Adrenal gland (tissue), 12 donors: ENCODE data around the gene VPS36. TPM values are rescaled to one million over a fixed set of nuclear protein-coding genes. Genes with fewer than 3 reads are reported as not detected.
"Not testable (repeated sequence)": the region's sequence is repeated elsewhere in the genome, so short reads cannot be mapped to it uniquely, and the experiment has no call there.

Experiments used
- DNase-seq, 7 donors: peaks; one replicate each; pipeline ENCODE4 v3.0.0-alpha.2; 2019 to 2020
- H3K27ac ChIP-seq, 5 donors: fragments of 200-600 bp; sonication (generic) in 4 of 5; 1 replicate in 3 of 5; 2 replicates in 2 of 5; pipeline versions ENCODE4 v1.5.1 to v1.8.0; 2016 to 2020; ENCODE audit warnings: mild to moderate bottlenecking in 1 of 5
- H3K27me3 ChIP-seq: fragments of 200-600 bp; 2 replicates; pipeline ENCODE4 v1.8.0; 2021
- H3K36me3 ChIP-seq, 2 donors: fragments of 200-600 bp; replicated peaks in 1 of 2; 1 replicate in 1 of 2; 2 replicates in 1 of 2; pipeline versions ENCODE4 v1.5.1 to v1.8.0; 2018 to 2022
- H3K4me1 ChIP-seq, 2 donors: fragments of 200-600 bp; replicated peaks in 1 of 2; 1 replicate in 1 of 2; 2 replicates in 1 of 2; pipeline versions ENCODE4 v1.5.1 to v1.8.0; 2018 to 2021
- H3K4me3 ChIP-seq, 4 donors: fragments of 200-600 bp; sonication (generic) in 3 of 4; one replicate each; pipeline ENCODE4 v1.5.1; 2016 to 2018
- H3K9me3 ChIP-seq, 3 donors: fragments of 200-600 bp; sonication (generic) in 1 of 3; replicated peaks in 1 of 3; 1 replicate in 2 of 3; 2 replicates in 1 of 3; pipeline versions ENCODE4 v1.5.1 to v1.8.0; 2016 to 2021
- POLR2A ChIP-seq, 2 donors: fragments of 450-650 bp; IDR thresholded peaks; one replicate each; pipeline ENCODE4 v1.6.1; 2017; ENCODE audit warnings: antibody characterized with exemption in 2 of 2, mild to moderate bottlenecking in 2 of 2, moderate library complexity in 1 of 2
- WGBS, 4 donors: extraction: QIAGEN DNeasy Blood & Tissue Kit in 2 of 4; methylation state at CpG; one replicate each; pipeline versions ENCODE4 v1.1.5 to v1.1.7; 2013 to 2017; 5-methylcytosine and 5-hydroxymethylcytosine counted together
- intact Hi-C, 2 donors: fragments of 100-400 bp; cut with DNase I; formaldehyde crosslinking; loops; one replicate each; pipeline versions ENCODE4 v1.14.1 to v1.15.0; 2022 to 2023
- polyA plus RNA-seq, 3 donors: library from polyadenylated mRNA; stranded (reverse); fragments of 200-250 nt in 2 of 3; fragments of 350-450 nt in 1 of 3; fragmentation: Illumina TruSeq in 1 of 3; extraction: RNeasy Lipid Tissue Mini Kit (QIAGEN cat#74804) in 1 of 3; gene quantifications; one replicate each; pipeline ENCODE4 v1.2.3, GENCODE V29; 2013 to 2014
- small RNA-seq, 2 donors: library from RNA; depleted of rRNA; stranded (forward); fragments of <200 nt; gene quantifications; one replicate each; pipeline ENCODE3, GENCODE V24; 2016
- total RNA-seq, 9 donors: library from RNA; depleted of rRNA in 4 of 9; stranded (reverse); fragments of >200 nt in 4 of 9; fragments of 120-200 nt in 1 of 9; fragmentation: NEBNext Ultra II Directional in 1 of 9; extraction: Animal tissue kit (Norgen Biotek cat#: 25700) in 1 of 9; gene quantifications; one replicate each; pipeline versions ENCODE4 v1.1.0 to v1.2.4, GENCODE V29; 2013 to 2023
- TF ChIP-seq, protein P1 (sequence below), 6 experiments: fragments of 450-650 bp in 4 of 6; fragments of 200-600 bp in 2 of 6; sonication (generic) in 1 of 6; IDR thresholded peaks; 1 replicate in 5 of 6; 2 replicates in 1 of 6; pipeline versions ENCODE4 v1.5.1 to v1.8.0; 2016 to 2021; ENCODE audit warnings: antibody characterized with exemption in 6 of 6, mild to moderate bottlenecking in 2 of 6, moderate library complexity in 1 of 6
- donor health status: healthy with polysubstance abuse.
- donor health status: Bipolar disorder and iron deficiency.
- donor health status: DM: yes; HTN: yes; CAD: no.
- donor health status: DM: no; HTN: no; CAD: no.
- donor health status: DM: no; HTN: no; CAD: no.
- donor health status: DM: yes; HTN: yes; CAD: no.

VPS36 gene
- total and polyA plus RNA-seq, 12 donors, result 12.6 to 54.7 (median 29.8) TPM

DNA sequence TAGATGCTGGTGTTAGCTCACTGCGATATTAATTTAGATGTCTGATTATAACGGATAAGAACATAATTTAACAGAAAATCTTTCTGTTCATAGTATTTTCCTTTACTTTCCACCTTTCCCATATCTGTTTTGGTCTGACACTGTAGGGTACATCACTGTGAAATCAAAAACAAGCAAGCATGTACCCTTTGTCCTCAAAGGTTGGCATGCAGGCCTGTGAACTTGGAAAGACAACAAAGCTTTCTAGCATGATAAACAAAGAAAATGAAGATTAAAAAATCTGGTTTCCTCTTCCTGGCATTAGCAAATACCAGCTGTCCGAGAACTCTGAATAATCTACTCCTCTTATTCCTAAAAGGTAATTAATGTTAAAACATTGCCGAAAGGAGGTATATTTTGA, 76.0 kb downstream of the VPS36 start:
- Histone ChIP-seq H3K36me3 (no peaks in the 10 kb centered on the region), H3K27me3 (no peaks in the 10 kb centered on the region), H3K4me1 (peaks cover 0 to 5% of the 10 kb centered on the region in 2 donors), H3K4me3 (no peak overlapping the region), H3K9me3 (no peaks in the 10 kb centered on the region), H3K27ac (no peak overlapping the region)
- intact Hi-C loops, result no loop called here
- WGBS, 4 donors, result 47 to 67% (median 56%) methylated on average over 4 of the region's 4 CpGs
- TF ChIP-seq, protein P1, sequence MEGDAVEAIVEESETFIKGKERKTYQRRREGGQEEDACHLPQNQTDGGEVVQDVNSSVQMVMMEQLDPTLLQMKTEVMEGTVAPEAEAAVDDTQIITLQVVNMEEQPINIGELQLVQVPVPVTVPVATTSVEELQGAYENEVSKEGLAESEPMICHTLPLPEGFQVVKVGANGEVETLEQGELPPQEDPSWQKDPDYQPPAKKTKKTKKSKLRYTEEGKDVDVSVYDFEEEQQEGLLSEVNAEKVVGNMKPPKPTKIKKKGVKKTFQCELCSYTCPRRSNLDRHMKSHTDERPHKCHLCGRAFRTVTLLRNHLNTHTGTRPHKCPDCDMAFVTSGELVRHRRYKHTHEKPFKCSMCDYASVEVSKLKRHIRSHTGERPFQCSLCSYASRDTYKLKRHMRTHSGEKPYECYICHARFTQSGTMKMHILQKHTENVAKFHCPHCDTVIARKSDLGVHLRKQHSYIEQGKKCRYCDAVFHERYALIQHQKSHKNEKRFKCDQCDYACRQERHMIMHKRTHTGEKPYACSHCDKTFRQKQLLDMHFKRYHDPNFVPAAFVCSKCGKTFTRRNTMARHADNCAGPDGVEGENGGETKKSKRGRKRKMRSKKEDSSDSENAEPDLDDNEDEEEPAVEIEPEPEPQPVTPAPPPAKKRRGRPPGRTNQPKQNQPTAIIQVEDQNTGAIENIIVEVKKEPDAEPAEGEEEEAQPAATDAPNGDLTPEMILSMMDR (IDR thresholded peaks at IDR 0.05), result no peak
- TF ChIP-seq POLR2A (IDR thresholded peaks at IDR 0.05), result no peak
- DNase-seq, result no peak

DNA sequence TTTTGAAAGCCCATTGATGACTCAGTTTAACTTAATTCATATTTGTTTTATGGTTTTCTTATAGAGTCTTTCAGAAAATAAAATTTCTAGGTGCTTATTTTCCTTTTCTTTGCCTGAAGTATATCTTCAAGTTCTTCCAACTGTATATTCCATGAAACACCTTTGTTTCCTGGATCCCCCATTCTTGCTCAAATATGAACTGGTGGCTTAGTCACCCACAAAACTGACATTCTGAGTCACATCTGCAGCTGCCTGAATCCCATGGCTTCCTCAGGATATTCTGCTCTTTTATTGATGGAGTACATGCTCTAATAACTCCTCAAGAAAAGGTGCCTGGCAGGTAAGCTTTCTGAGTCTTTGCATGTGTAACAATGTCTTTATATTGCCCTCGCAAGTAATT, 77.2 kb downstream of the VPS36 start:
- H3K9me3 ChIP-seq, DNase-seq, H3K27me3 ChIP-seq, intact Hi-C loops, H3K27ac ChIP-seq, H3K4me3 ChIP-seq, H3K4me1 ChIP-seq, H3K36me3 ChIP-seq: not testable (repeated sequence)
- 91 to 100% (median 100%) methylated on average over 1 of the region's 1 CpG for WGBS, 4 donors

DNA sequence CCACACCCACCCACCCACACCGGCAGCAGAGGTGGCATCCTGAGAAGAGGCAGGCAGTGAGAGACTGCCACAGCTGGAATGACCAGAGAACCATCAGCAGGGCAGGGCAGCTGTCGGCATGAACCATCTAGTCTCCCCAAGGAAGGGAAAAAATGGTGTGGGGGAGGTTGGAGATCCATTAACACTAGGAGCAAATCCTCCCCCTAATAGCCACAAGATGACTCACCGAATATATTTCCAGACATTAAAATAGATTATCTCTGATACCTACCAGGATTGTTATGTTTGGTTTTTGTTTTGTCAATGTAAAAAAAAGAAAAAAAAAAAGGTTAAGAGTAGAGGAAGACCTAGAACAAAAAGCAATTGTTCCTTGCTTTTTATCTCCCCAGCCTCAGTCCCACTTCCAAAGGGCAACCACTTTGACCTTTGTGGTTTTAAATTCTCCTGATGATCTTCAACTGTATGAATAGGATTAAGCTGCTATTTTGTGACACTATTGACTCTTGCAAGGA, 78.6 kb downstream of the VPS36 start:
- intact Hi-C loops, result no loop called here
- Histone ChIP-seq H3K4me1 (peaks cover 0 to 5% of the 10 kb centered on the region in 2 donors), H3K27me3 (no peaks in the 10 kb centered on the region), H3K9me3 (no peaks in the 10 kb centered on the region), H3K27ac (no peak overlapping the region), H3K36me3 (no peaks in the 10 kb centered on the region), H3K4me3 (no peak overlapping the region)
- no peak for TF ChIP-seq POLR2A (IDR thresholded peaks at IDR 0.05)
- TF ChIP-seq, protein P1 (IDR thresholded peaks at IDR 0.05), result no peak
- DNase-seq, result no peak
- WGBS, 4 donors, result 42 to 57% (median 50%) methylated on average over 3 of the region's 3 CpGs

DNA sequence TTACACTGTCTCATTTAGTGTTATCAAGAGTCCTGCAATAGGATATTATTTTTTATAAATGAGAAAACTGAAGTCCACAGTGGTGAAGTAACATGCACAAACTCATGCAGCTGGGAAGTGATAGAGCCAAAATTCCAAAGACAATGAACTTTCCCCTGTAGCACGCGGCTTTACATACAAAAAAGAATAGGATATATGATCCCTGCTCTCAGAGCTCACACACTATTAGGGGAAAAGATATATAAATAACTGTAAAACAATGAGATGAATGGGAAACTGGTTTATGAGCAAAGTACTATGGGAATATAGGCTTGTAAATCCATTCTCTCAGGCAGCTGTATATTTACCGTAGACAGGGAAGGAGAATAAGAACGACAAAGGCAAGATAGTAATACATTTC, 84.1 kb downstream of the VPS36 start:
- Histone ChIP-seq H3K36me3 (no peaks in the 10 kb centered on the region), H3K4me1 (no peaks in the 10 kb centered on the region), H3K4me3 (no peak overlapping the region), H3K9me3 (no peaks in the 10 kb centered on the region), H3K27ac (no peak overlapping the region), H3K27me3 (no peaks in the 10 kb centered on the region)
- TF ChIP-seq, protein P1 (IDR thresholded peaks at IDR 0.05), result no peak
- TF ChIP-seq POLR2A (IDR thresholded peaks at IDR 0.05), result no peak
- WGBS, 4 donors, result 74 to 89% (median 80%) methylated on average over 4 of the region's 4 CpGs
- intact Hi-C loops, result no loop called here
- no peak for DNase-seq

Small RNA genes lying within 50 kb of the gene (small RNA-seq; reads per million reads assigned to genes)
- gene RNY4P24, result 0 reads per million in 2 donors

Other genes with a start within 250 kb of the VPS36 start
- 1 to 10 TPM; 1.5 to 4.3 (median 2.8) TPM for gene THSD1, start 44.5 kb downstream of the VPS36 start, total RNA-seq
- 1 to 10 TPM in 2 of 3 donors, under 1 TPM in 1; 0.95 to 6.4 (median 3.8) TPM for gene THSD1, start 44.5 kb downstream of the VPS36 start, polyA plus RNA-seq
- gene CKAP2, start 4.8 kb upstream of the VPS36 start, total RNA-seq, result 10 to 100 TPM in 8 of 9 donors, 1 to 10 TPM in 1; 9.1 to 29.3 (median 16.5) TPM
- 10 to 100 TPM in 1 of 3 donors, 1 to 10 TPM in 2; 2.5 to 20.4 (median 4.2) TPM for gene CKAP2, start 4.8 kb upstream of the VPS36 start, polyA plus RNA-seq
- 1 to 10 TPM; 1.5 to 5.6 (median 4.1) TPM for gene HNRNPA1L2, start 191.8 kb upstream of the VPS36 start, total RNA-seq
- 10 to 100 TPM; 10.2 to 21.6 (median 18.3) TPM for gene HNRNPA1L2, start 191.8 kb upstream of the VPS36 start, polyA plus RNA-seq
- gene SUGT1, start 202.2 kb upstream of the VPS36 start, total RNA-seq, result 10 to 100 TPM; 27.1 to 66.9 (median 43.4) TPM
- gene SUGT1, start 202.2 kb upstream of the VPS36 start, polyA plus RNA-seq, result 10 to 100 TPM; 34.5 to 95.2 (median 38.9) TPM